DND-41 (cell line): ENCODE data around the gene EYS.

Experiments
- ATAC-seq: fragments of 200-7000 bp; cut with Tn5 transposase; 3 replicates; pipeline ENCODE4 v1.9.1; 2021; ENCODE audit warnings: low read depth; ENCODE audit not compliant: insufficient read depth
- DNase-seq: peaks from one replicate; pipeline ENCODE4 v3.0.0-alpha.2; 2020
- H2AFZ ChIP-seq: 2 replicates; pipeline ENCODE4 v1.6.0; 2012; ENCODE audit warnings: low read depth, low read length
- H3K27ac ChIP-seq: 2 replicates; pipeline ENCODE4 v1.5.1; 2012; ENCODE audit warnings: low read length, inconsistent platforms
- H3K27me3 ChIP-seq: fragments of 200-600 bp; sonication (generic); 2 replicates; pipeline ENCODE4 v1.6.0; 2012; ENCODE audit warnings: low read length, mild to moderate bottlenecking, inconsistent platforms; ENCODE audit not compliant: insufficient read depth, poor library complexity
- H3K36me3 ChIP-seq: 2 replicates; pipeline ENCODE4 v1.5.1; 2012; ENCODE audit warnings: low read length, inconsistent platforms; ENCODE audit not compliant: insufficient read depth
- H3K4me1 ChIP-seq: 2 replicates; pipeline ENCODE4 v1.5.1; 2012; ENCODE audit warnings: mild to moderate bottlenecking, low read length; ENCODE audit not compliant: insufficient read depth
- H3K4me2 ChIP-seq: 2 replicates; pipeline ENCODE4 v1.6.0; 2012; ENCODE audit warnings: mild to moderate bottlenecking, moderate library complexity, low read length, inconsistent platforms; ENCODE audit not compliant: insufficient read depth
- H3K4me3 ChIP-seq, 2 experiments: fragments of 200-600 bp in 1 of 2; shearing (Covaris generic) in 1 of 2; 2 replicates each; pipeline ENCODE4 v1.5.1; 2012 to 2016; ENCODE audit warnings: inconsistent platforms in 2 of 2, low read length in 2 of 2, mild to moderate bottlenecking in 2 of 2, low read depth in 1 of 2, moderate library complexity in 1 of 2
- H3K79me2 ChIP-seq: 2 replicates; pipeline ENCODE4 v1.6.0; 2012; ENCODE audit warnings: low read length, inconsistent platforms; ENCODE audit not compliant: insufficient read depth
- H3K9ac ChIP-seq: 2 replicates; pipeline ENCODE4 v1.6.0; 2012; ENCODE audit warnings: low read depth, mild to moderate bottlenecking, inconsistent platforms, low read length, moderate library complexity
- H3K9me3 ChIP-seq: 2 replicates; pipeline ENCODE4 v1.5.1; 2012; ENCODE audit warnings: low read length, moderate library complexity, mild to moderate bottlenecking, inconsistent platforms; ENCODE audit not compliant: insufficient read depth, severe bottlenecking
- H4K20me1 ChIP-seq: 2 replicates; pipeline ENCODE4 v1.6.0; 2012; ENCODE audit warnings: low read length; ENCODE audit not compliant: insufficient read depth
- EZH2 ChIP-seq: IDR thresholded peaks from 3 replicates; pipeline ENCODE4 v1.6.1; 2012; ENCODE audit warnings: borderline replicate concordance, low read depth, mild to moderate bottlenecking, moderate library complexity, low read length, inconsistent platforms; ENCODE audit not compliant: severe bottlenecking
- TF ChIP-seq, protein P1 (sequence below): IDR thresholded peaks from 2 replicates; pipeline ENCODE4 v1.5.1; 2012; ENCODE audit warnings: borderline replicate concordance, low read length, moderate library complexity, mild to moderate bottlenecking; ENCODE audit not compliant: poor library complexity, severe bottlenecking; ENCODE audit errors: extremely low read depth

Gene EYS

DNA sequence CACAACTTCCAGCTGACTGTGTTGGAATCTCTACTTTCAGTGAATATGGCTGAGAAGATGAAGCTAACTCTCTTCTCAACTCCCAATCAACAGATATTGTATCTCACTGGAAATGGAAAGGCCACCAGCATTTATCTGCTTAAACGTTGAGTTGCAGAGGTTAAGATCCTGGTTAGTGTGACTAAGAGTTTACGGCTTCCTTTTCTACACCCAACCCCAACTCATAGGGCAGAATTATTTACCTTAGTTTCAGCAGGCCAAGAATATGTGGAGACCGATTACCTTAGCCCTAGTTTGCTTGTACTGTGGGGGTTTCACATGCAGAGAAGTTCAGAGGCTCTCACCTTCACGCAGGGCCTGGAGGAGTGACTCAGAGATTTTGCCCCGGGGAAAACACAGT, 1026.6 kb downstream of the EYS start:
- Histone ChIP-seq H3K36me3 (no peaks in the 10 kb centered on the region), H3K79me2 (no peaks in the 10 kb centered on the region), H2AFZ (no peak overlapping the region), H3K4me2 (no peak overlapping the region), H3K9ac (no peak overlapping the region), H3K4me1 (no peaks in the 10 kb centered on the region), H3K27ac (no peak overlapping the region), H3K27me3 (no peaks in the 10 kb centered on the region), H3K4me3 (no peak overlapping the region), H4K20me1 (no peaks in the 10 kb centered on the region), H3K9me3 (no peaks in the 10 kb centered on the region)
- DNase-seq, result no peak
- ATAC-seq, result no peak
- TF ChIP-seq EZH2, result no peak
- TF ChIP-seq, protein P1, sequence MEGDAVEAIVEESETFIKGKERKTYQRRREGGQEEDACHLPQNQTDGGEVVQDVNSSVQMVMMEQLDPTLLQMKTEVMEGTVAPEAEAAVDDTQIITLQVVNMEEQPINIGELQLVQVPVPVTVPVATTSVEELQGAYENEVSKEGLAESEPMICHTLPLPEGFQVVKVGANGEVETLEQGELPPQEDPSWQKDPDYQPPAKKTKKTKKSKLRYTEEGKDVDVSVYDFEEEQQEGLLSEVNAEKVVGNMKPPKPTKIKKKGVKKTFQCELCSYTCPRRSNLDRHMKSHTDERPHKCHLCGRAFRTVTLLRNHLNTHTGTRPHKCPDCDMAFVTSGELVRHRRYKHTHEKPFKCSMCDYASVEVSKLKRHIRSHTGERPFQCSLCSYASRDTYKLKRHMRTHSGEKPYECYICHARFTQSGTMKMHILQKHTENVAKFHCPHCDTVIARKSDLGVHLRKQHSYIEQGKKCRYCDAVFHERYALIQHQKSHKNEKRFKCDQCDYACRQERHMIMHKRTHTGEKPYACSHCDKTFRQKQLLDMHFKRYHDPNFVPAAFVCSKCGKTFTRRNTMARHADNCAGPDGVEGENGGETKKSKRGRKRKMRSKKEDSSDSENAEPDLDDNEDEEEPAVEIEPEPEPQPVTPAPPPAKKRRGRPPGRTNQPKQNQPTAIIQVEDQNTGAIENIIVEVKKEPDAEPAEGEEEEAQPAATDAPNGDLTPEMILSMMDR, result no peak

DNA sequence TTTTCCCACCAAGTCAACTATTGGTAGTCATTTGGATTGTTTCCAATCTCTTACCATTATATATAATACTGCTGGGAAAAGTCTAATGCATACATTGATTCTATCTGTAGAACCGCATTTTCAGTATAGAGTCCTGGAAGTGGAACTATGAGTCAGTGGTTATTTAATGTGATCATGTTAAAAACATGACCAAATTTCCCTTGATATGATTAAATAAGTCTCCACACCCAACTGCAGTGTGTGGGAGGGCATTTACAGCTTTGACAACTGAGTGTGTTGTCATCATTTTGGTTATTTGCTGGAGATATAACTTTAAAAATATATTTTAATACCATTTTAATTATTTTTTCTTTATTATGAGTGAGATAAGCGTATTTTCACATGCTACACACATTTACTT, 1027.6 kb downstream of the EYS start:
- H3K79me2 ChIP-seq, result no peaks in the 10 kb centered on the region
- no peak overlapping the region for H3K4me2 ChIP-seq
- no peak overlapping the region for H2AFZ ChIP-seq
- no peaks in the 10 kb centered on the region for H3K4me1 ChIP-seq
- no peaks in the 10 kb centered on the region for H4K20me1 ChIP-seq
- H3K27ac ChIP-seq, result no peak overlapping the region
- H3K9ac ChIP-seq, result no peak overlapping the region
- no peaks in the 10 kb centered on the region for H3K9me3 ChIP-seq
- DNase-seq (no peak), ATAC-seq (no peak)
- H3K36me3 ChIP-seq, result no peaks in the 10 kb centered on the region
- no peak for TF ChIP-seq EZH2
- TF ChIP-seq, protein P1, result no peak
- no peak overlapping the region for H3K4me3 ChIP-seq
- no peaks in the 10 kb centered on the region for H3K27me3 ChIP-seq

DNA sequence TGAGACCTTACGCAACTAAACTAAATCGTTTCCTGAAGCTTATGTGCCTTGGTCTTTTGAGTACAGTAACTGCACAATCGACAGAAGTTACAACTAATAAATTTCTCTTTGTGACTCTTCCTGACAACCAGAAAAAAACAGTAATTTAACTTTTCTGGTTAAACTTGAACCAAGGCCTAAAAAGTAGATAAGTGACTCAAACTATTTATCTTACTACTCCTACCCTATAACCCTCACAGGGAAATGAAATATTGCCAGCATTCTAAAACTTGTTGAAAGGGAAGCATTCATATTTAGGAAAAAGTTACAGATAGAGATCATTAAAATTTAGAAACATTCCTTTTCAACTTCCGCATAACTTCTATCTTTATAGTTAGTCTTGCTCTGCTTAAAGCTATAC, 1034.4 kb downstream of the EYS start:
- DNase-seq (no peak), ATAC-seq (no peak)
- Histone ChIP-seq H3K4me3 (no peak overlapping the region), H2AFZ (no peak overlapping the region), H3K9me3 (no peaks in the 10 kb centered on the region), H4K20me1 (no peaks in the 10 kb centered on the region), H3K27me3 (no peaks in the 10 kb centered on the region), H3K4me2 (no peak overlapping the region), H3K4me1 (no peaks in the 10 kb centered on the region), H3K27ac (no peak overlapping the region), H3K79me2 (no peaks in the 10 kb centered on the region), H3K36me3 (no peaks in the 10 kb centered on the region), H3K9ac (no peak overlapping the region)
- TF ChIP-seq, protein P1, result no peak
- no peak for TF ChIP-seq EZH2

DNA sequence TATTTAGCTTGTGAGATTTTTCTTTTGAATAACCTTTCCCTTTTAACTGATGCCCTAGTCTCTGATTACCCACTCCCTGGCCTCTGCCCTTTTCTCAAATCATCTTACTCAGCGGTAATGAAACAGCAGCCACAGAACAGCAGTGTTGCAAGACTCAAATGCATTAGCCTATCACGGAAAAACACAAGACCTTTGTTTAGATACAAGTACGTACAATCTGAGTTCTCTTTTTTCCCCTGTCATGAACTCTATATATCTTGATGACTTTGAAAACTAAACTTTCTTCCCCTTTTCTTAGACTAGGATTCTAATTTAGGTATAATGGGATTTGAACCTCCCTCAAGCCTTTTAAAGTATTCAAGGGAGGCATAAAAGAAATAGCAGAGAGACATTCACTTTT, 1034.9 kb downstream of the EYS start:
- no peak overlapping the region for H3K9ac ChIP-seq
- ATAC-seq (no peak), DNase-seq (no peak)
- no peaks in the 10 kb centered on the region for H3K36me3 ChIP-seq
- H3K4me2 ChIP-seq, result no peak overlapping the region
- no peaks in the 10 kb centered on the region for H3K79me2 ChIP-seq
- no peaks in the 10 kb centered on the region for H3K27me3 ChIP-seq
- no peak overlapping the region for H3K4me3 ChIP-seq
- no peaks in the 10 kb centered on the region for H3K9me3 ChIP-seq
- no peaks in the 10 kb centered on the region for H4K20me1 ChIP-seq
- H3K27ac ChIP-seq, result no peak overlapping the region
- no peak overlapping the region for H2AFZ ChIP-seq
- no peaks in the 10 kb centered on the region for H3K4me1 ChIP-seq
- TF ChIP-seq EZH2, result no peak
- TF ChIP-seq, protein P1, result no peak
